ENCODE measurements around the gene VGF.
A peak's percentile ranks its signal among the peaks of the same experiment; 100 is the strongest.

VGF gene

DNA sequence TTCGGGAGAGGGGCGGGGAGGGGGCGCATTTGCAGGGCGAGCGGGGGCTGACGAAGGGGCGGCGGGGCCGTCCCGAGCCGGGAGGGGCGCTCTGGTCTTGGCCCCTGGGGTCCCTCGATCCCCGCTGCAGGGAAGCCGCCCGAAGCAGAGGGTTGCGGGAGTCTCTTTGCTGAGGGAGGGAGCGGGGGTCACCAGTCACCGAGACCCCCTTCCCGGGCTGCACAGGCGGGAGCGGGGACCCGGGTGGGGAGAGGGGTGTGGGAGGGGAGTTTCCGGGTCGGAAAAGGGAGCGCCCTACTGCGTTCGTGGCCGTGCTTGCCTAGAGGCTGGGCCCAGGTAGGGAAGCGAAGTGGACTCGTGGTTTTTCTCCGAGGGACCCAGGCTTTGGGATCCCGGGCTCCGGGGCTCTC lies 10.7 kb downstream of the VGF start (continued):
- no peak for TF ChIP-seq HOXD13 (CRISPR knock-in tag; IDR thresholded peaks at IDR 0.05; ENCODE audit: borderline replicate concordance)
- TF ChIP-seq, protein P1, sequence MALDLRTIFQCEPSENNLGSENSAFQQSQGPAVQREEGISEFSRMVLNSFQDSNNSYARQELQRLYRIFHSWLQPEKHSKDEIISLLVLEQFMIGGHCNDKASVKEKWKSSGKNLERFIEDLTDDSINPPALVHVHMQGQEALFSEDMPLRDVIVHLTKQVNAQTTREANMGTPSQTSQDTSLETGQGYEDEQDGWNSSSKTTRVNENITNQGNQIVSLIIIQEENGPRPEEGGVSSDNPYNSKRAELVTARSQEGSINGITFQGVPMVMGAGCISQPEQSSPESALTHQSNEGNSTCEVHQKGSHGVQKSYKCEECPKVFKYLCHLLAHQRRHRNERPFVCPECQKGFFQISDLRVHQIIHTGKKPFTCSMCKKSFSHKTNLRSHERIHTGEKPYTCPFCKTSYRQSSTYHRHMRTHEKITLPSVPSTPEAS (tag by site-specific recombination; IDR thresholded peaks at IDR 0.05), result no peak
- no peak for TF ChIP-seq ZFP41 (tag by site-specific recombination; IDR thresholded peaks at IDR 0.05; ENCODE audit: borderline replicate concordance)
- TF ChIP-seq ZNF335 (tag by site-specific recombination; conservative IDR thresholded peaks at IDR 0.05), result peak; percentile 30
- TF ChIP-seq, protein P2, sequence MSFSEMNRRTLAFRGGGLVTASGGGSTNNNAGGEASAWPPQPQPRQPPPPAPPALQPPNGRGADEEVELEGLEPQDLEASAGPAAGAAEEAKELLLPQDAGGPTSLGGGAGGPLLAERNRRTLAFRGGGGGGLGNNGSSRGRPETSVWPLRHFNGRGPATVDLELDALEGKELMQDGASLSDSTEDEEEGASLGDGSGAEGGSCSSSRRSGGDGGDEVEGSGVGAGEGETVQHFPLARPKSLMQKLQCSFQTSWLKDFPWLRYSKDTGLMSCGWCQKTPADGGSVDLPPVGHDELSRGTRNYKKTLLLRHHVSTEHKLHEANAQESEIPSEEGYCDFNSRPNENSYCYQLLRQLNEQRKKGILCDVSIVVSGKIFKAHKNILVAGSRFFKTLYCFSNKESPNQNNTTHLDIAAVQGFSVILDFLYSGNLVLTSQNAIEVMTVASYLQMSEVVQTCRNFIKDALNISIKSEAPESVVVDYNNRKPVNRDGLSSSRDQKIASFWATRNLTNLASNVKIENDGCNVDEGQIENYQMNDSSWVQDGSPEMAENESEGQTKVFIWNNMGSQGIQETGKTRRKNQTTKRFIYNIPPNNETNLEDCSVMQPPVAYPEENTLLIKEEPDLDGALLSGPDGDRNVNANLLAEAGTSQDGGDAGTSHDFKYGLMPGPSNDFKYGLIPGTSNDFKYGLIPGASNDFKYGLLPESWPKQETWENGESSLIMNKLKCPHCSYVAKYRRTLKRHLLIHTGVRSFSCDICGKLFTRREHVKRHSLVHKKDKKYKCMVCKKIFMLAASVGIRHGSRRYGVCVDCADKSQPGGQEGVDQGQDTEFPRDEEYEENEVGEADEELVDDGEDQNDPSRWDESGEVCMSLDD (tag by site-specific recombination; IDR thresholded peaks at IDR 0.05), result no peak
- TF ChIP-seq, protein P3, sequence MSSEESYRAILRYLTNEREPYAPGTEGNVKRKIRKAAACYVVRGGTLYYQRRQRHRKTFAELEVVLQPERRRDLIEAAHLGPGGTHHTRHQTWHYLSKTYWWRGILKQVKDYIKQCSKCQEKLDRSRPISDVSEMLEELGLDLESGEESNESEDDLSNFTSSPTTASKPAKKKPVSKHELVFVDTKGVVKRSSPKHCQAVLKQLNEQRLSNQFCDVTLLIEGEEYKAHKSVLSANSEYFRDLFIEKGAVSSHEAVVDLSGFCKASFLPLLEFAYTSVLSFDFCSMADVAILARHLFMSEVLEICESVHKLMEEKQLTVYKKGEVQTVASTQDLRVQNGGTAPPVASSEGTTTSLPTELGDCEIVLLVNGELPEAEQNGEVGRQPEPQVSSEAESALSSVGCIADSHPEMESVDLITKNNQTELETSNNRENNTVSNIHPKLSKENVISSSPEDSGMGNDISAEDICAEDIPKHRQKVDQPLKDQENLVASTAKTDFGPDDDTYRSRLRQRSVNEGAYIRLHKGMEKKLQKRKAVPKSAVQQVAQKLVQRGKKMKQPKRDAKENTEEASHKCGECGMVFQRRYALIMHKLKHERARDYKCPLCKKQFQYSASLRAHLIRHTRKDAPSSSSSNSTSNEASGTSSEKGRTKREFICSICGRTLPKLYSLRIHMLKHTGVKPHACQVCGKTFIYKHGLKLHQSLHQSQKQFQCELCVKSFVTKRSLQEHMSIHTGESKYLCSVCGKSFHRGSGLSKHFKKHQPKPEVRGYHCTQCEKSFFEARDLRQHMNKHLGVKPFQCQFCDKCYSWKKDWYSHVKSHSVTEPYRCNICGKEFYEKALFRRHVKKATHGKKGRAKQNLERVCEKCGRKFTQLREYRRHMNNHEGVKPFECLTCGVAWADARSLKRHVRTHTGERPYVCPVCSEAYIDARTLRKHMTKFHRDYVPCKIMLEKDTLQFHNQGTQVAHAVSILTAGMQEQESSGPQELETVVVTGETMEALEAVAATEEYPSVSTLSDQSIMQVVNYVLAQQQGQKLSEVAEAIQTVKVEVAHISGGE (tag by site-specific recombination; conservative IDR thresholded peaks at IDR 0.05; ENCODE audit: low read depth), result no peak
- TF ChIP-seq, protein P4, sequence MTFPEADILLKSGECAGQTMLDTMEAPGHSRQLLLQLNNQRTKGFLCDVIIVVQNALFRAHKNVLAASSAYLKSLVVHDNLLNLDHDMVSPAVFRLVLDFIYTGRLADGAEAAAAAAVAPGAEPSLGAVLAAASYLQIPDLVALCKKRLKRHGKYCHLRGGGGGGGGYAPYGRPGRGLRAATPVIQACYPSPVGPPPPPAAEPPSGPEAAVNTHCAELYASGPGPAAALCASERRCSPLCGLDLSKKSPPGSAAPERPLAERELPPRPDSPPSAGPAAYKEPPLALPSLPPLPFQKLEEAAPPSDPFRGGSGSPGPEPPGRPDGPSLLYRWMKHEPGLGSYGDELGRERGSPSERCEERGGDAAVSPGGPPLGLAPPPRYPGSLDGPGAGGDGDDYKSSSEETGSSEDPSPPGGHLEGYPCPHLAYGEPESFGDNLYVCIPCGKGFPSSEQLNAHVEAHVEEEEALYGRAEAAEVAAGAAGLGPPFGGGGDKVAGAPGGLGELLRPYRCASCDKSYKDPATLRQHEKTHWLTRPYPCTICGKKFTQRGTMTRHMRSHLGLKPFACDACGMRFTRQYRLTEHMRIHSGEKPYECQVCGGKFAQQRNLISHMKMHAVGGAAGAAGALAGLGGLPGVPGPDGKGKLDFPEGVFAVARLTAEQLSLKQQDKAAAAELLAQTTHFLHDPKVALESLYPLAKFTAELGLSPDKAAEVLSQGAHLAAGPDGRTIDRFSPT (tag by site-specific recombination; IDR thresholded peaks at IDR 0.05), result no peak
- TF ChIP-seq ZNF48 (tag by site-specific recombination; IDR thresholded peaks at IDR 0.05), result no peak
- TF ChIP-seq ZNF501 (tag by site-specific recombination; IDR thresholded peaks at IDR 0.05), result no peak
- TF ChIP-seq ZBTB1 (tag by site-specific recombination; IDR thresholded peaks at IDR 0.05), result no peak
- no peak for TF ChIP-seq ZNF610 (tag by site-specific recombination; IDR thresholded peaks at IDR 0.05; ENCODE audit: borderline replicate concordance)
- no peak for TF ChIP-seq ZSCAN30 (tag by site-specific recombination; IDR thresholded peaks at IDR 0.05)
- no peak for TF ChIP-seq PRDM1 (tag by site-specific recombination; IDR thresholded peaks at IDR 0.05)
- no peak for TF ChIP-seq INSM2 (tag by site-specific recombination; IDR thresholded peaks at IDR 0.05)
- TF ChIP-seq ZNF341 (tag by site-specific recombination; IDR thresholded peaks at IDR 0.05; ENCODE audit: low read depth), result peak; percentile 8; the same call in 1 of the 2 replicates
- no peak for TF ChIP-seq PRDM10 (tag by site-specific recombination; IDR thresholded peaks at IDR 0.05)
- no peak; the same call in none of the 2 replicates for TF ChIP-seq KLF17 (tag by site-specific recombination; IDR thresholded peaks at IDR 0.05)
- TF ChIP-seq ZNF514 (tag by site-specific recombination; IDR thresholded peaks at IDR 0.05), result no peak
- no peak for TF ChIP-seq ZNF624 (tag by site-specific recombination; IDR thresholded peaks at IDR 0.05)
- no peak for TF ChIP-seq ZNF114 (tag by site-specific recombination; IDR thresholded peaks at IDR 0.05)
- TF ChIP-seq ZNF2 (tag by site-specific recombination; IDR thresholded peaks at IDR 0.05), result no peak
- TF ChIP-seq ZNF239 (tag by site-specific recombination; IDR thresholded peaks at IDR 0.05), result no peak

All from HEK293 (cell line).